HUDEP-2 (cell line): ENCODE measurements around the gene CCDC141.
A peak's percentile ranks its signal among the peaks of the same experiment; 100 is the strongest.

Experiments
- DNase-seq, 76 experiments: peaks; one replicate each; lab custom pipeline; 2025; ENCODE audit not compliant: unreplicated experiment in 76 of 76; lab: John Stamatoyannopoulos, UW

CCDC141 gene

GRCh38 chr2:178804791-178805190, 245.1 kb downstream of the CCDC141 start:
- peak in 4 of 76 experiments; percentile 3 to 26 (median 14) for DNase-seq

DNA sequence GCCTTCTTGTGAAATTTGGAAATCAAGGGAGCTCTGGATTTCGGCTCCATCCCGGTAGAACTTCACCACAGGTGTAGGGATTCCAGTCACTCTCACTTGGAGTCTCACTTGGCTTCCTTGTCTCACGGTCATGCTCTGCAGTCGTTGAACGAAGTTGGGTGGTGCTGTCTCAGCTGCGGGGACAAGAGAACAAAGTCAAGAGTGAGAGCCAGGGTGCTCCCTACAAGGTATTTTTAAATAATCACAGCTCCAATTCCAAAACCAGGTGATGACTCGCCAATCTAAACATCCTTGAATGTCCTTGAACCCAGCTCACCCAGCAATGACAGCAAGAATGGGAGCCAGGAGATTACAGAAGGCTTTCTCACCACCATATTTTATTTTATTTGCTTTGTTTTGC, 249.4 kb downstream of the CCDC141 start:
- DNase-seq = no peak

DNA sequence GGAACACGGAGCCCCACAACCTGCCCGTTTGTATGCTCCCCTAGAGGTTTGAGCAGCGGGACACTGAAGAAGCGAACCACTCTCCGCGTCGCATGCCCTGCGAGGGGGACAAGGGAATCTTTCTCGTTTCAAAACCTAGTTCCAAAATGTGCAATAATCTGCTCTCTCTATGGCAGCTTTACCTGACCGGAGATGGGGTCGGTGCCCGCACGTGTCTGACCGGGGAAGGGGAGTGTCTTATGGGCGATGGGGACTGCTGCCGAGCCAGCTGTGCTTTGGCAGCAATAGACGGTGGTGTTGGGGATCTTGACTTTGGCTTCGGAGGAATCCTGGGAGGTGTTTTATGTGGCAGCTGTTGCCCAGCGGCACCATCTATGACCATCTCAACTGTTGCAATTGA, 250.6 kb downstream of the CCDC141 start:
- no peak for DNase-seq

GRCh38 chr2:178796079-178796677, 253.8 kb downstream of the CCDC141 start:
- peak in 2 of 76 experiments; percentile 1 to 4 for DNase-seq

GRCh38 chr2:178787934-178788333, 262.0 kb downstream of the CCDC141 start:
- DNase-seq = no peak

GRCh38 chr2:178787155-178787554, 262.8 kb downstream of the CCDC141 start:
- no peak for DNase-seq

GRCh38 chr2:178783889-178784288, 266.0 kb downstream of the CCDC141 start:
- DNase-seq = no peak

DNA sequence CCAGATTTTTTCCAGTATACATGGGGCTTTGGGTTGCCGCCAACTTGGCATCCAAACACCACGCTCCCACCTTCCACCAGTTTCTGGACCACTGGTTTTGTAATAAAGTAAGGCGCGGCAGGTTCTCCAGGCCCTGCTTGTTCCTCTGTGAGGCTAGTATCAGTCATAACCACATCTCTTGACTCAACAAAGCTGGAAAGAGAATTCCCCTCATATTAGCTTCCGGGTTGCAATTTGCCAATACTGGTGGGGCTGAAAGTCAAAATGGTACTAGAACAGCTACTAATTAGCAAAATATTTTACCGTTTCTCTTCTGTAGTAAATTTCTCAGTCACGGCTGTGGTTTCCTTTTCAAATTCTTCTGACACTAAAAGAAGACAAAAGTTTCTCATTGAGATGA, 267.7 kb downstream of the CCDC141 start:
- DNase-seq = no peak
